Stimulated activated CD4-positive, alpha-beta T cell treated with anti-CD3 and anti-CD28 coated beads, TNF-alpha, amount 100 ng/mL, for 1 hour (primary cell): ENCODE data around the gene NCKAP5.
"Not testable (repeated sequence)": the region's sequence is repeated elsewhere in the genome, so short reads cannot be mapped to it uniquely, and the experiment has no call there.

Experiments
- DNase-seq, 3 donors: peaks; one replicate each; pipeline ENCODE4 v3.0.0-alpha.2; 2020; ENCODE audit warnings: low read depth in 3 of 3, low spot score in 1 of 3

Gene NCKAP5

GRCh38 chr2:133231264-133231663 is 337.0 kb downstream of the NCKAP5 start:
- no peak for DNase-seq

DNA sequence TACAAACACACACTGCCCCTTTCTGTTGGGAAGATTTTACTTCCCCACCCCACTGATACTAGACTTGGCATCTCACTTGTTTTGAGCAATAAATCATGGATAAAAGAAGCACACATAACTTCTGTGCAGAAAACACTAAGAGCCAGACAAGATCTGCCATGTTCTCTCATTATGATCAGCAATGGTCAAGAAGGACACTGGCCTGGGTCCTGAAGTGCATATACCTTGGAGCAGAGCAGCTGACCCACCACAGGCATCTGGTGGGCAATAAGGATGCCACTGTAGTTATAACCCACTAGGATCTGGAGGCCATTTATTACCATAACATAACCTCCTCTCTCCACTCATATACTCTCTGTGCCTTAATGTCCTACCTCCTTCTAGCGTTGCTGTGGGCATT is 338.3 kb downstream of the NCKAP5 start:
- no peak for DNase-seq

DNA sequence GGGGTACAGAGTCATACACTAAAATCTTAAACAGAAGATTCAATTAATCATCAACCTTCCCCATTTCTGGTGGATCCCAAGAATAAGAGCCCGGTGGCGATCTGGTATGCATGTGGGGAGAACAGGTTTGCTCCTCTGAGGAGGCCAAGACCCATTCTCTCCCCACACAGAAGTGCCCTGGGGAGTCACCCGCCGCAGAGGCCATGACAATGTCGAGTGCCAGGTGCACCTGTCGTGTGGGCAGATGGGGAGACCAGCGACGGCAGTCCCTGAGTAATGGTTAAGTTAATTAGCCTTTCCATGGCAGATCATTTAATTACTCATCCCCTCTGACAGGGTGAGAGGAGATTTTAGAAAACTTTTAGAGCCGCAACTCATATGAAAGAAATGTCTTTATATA is 345.0 kb downstream of the NCKAP5 start:
- no peak for DNase-seq

- DNase-seq: no peak
Observed at GRCh38 chr2:133221398-133221797, 346.9 kb downstream of the NCKAP5 start.

DNA sequence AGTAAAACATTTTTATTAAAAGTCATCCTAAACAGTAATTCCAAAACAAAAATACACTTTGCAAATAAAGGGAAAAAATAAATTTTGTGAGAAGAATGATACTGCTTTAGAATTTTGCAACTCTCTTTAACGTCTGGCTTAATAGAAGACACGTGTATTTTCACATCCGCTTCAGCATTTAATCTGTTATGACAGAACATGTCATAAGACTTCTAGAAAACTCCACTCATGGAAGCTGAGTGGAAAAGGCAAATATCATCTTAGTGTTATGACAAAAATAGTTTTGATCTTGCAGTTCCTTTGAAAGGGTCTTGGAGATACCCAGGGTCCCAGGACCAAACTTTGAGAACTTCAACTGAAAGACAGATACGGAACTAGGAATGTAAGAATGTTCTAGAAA is 350.1 kb downstream of the NCKAP5 start:
- no peak for DNase-seq

DNA sequence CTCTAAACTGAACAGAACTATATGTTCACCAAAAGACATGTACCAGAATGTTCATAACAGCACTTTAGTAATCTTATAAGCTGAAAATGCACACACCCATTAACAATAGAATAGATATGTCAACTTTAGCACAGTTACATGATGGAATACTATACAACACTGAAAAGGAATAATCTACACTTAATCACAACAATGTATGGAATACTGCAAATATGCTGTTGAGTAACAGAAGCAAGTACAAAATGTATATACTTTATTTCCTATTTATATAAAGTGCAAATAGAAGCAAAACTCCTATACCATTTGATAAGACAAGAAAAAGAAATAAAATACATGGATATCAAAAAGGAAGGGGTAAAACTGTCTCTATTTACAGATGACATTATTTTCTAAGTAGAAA is 352.8 kb downstream of the NCKAP5 start:
- DNase-seq: no peak

DNA sequence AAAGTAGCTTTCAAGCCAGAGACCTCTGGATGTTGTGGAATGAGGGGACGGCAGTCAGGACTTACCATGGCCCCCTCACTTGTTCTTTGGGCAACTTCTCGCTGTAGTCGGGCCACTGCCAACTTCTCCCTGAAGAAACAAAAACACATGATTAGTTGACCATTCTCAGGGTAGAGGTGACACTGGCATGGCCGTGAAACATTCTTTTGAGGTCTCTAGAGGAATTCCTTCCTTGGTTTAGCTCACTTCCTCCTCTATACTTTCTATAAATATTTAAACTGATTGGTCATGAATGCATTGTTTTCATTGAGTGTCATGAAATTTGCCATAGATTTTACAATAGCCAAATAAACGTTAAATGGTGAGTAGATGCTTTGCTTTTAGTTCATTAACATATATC is 354.6 kb downstream of the NCKAP5 start:
- no peak for DNase-seq

DNA sequence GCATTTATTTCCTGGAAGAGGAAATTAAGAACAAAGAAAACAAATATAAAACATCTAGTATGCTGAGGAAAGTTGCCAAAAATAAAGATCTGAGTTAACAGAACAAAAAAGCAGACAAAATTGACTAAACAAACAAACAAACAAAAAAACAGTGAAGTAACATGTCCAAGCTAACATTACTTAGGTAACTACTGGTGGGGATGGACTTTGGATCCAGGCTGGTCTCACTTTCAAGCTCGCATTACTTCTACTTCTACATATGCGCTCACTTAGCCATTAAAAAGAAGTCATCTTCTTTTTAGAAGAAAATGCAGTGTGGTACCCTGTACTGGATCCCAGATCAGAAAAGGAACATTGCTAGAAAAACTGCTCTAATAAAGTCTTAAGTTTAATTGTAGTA is 358.9 kb downstream of the NCKAP5 start:
- DNase-seq: no peak

DNA sequence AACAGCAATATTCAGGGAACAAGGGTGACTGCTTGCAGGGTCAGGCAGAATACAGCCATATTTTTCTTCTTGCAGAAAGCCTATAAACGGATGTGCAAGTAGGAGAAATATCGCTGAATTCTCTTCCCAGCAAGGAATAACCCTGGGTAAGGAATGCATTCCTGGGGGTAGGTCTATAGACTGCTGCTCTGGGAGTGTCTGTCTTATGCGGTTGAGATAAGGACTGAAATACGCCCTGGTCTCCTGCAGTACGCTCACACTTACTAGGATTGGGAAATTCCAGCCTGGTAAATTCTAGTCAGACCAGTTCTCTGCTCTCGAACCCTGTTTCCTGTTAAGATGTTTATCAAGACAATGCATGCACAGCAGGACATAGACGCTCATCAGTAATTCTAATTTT is 361.6 kb downstream of the NCKAP5 start:
- DNase-seq: not testable (repeated sequence)

DNA sequence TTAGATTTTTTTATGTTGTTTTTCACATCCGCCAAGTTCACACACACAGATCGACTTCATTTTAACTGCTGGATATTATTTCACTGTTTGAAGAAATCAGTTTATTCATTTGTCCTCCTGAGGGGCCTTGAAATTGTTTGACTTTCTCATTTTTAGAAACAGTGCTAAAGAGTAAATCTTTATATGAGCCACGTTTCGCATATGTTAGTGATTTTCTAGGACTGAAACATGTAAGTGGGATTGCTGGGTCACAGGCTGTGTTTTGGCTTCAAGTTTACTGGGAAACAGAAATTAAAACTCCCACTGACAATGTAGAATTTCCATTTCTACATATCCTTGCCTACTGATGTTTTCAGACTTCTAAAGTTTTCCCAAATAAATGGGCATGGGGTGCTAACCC is 363.8 kb downstream of the NCKAP5 start:
- no peak for DNase-seq

DNA sequence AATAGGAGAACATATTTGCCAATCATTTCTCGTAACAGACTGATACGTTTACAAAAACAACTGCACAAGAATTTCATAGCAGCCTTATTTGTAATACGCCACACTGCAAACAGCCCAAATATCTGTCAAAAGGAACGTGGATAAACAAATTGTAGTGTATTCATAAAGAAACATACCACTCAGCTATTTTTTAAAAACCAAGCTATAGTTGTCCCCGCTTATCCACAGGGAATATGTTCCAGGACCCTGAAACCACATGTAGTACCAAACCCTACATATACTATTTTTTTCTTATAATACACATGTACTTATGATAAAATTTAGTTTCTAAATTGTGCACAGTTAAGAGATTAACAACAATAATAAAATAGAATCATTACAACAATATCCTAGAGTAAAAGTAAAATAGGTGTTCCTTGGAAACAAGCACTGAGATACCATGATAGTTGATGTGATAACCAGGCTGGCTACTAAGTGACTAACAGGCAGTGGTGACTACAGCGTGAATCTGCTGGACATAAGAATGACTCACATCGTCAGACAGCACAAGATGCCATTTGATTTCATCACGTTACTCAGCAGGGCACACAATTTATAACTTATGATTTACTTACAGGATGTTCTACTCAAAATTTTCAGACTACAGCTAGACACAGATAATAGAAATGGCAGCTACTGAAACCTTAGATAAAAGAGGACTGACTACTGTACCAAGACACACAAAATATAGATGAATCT is 367.4 kb downstream of the NCKAP5 start:
- DNase-seq: no peak

- DNase-seq: no peak
Observed at GRCh38 chr2:133198678-133199077, 369.6 kb downstream of the NCKAP5 start.

- no peak for DNase-seq
Observed at GRCh38 chr2:133197156-133197555, 371.1 kb downstream of the NCKAP5 start.

DNA sequence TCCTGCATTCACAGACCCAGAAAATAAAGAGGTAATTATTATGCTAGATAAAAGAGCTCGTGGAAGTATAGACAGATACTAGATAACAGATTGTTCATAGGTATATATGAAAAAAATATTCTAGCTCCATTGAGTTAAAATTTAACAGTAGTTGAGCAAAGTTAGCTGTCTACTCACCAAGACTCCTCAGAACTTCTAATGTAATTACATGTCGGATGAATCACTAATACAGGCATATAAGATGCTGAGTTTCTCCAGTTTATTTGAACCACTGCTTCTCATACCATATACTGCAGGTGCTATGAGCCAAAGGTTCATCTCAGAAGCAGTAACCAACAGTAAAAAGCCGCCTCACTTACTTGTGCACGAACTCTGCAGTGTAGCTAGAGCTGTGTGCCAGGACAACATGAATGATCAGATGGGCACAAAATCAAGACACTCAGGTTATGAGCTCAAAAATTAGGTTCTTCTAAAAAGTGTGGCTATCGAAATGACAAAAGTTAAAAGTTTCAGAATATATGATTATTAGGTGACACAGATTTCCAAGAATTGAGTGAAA is 373.4 kb downstream of the NCKAP5 start:
- no peak for DNase-seq

- DNase-seq: no peak
Observed at GRCh38 chr2:133194362-133194655, 374.0 kb downstream of the NCKAP5 start.

DNA sequence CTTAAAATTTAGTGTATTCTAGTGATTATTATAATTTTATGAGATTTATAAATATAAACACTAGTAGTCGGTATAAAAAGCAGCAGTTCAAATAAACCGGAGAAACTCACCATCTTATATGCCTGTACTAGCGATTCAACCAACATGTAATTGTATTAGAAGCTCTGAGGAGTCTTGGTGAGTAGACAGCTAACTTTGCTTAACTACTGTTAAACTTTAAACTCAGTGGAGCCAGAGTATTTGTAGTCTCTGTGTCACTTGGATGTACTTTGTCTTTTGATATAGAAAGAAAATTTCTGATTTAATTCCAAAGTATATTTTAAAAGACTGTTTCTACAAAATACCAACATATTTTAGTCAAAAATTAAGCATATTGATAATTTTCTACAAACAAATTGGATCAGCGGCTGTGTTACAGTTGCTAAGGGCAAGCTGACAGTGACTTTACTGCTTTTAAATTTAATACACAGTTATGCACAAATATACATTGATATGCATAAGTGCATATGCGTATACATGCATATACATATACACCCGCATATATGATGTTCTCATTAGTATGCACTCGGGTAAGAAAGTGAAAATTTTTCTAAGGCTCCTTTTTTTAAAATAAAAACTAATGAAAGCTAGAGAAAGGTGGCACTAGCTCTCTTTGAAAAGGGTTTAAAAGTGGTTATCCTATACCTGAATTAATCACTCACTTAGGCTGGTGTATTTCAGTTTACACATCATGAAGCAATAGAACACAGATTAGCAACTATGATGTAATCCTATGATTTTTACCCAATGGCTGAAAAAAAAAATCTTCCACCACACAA is 374.5 kb downstream of the NCKAP5 start:
- no peak for DNase-seq

GRCh38 chr2:133192028-133192427 is 376.2 kb downstream of the NCKAP5 start:
- no peak for DNase-seq

GRCh38 chr2:133177196-133177595 is 391.1 kb downstream of the NCKAP5 start:
- DNase-seq: no peak

DNA sequence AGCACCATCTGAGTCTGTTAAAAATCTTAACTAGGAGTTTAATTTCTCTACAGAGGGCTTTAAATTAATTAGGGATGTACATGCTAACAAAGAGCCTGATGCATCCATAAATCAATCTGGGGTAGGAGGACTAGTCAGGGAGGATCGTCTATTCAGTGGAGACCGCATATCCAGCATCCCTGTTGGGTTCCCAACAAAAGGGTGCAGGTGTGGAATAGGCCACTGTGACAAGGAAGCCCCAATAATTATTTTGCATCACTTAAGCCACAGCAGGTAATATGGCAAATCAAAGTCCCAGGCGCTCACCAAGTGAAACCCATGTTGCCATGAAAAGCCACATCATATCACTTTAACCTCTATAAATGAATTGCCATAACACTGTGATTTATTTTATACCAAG is 392.3 kb downstream of the NCKAP5 start:
- DNase-seq: no peak

- DNase-seq: no peak
Observed at GRCh38 chr2:133173224-133173623, 395.0 kb downstream of the NCKAP5 start.

DNA sequence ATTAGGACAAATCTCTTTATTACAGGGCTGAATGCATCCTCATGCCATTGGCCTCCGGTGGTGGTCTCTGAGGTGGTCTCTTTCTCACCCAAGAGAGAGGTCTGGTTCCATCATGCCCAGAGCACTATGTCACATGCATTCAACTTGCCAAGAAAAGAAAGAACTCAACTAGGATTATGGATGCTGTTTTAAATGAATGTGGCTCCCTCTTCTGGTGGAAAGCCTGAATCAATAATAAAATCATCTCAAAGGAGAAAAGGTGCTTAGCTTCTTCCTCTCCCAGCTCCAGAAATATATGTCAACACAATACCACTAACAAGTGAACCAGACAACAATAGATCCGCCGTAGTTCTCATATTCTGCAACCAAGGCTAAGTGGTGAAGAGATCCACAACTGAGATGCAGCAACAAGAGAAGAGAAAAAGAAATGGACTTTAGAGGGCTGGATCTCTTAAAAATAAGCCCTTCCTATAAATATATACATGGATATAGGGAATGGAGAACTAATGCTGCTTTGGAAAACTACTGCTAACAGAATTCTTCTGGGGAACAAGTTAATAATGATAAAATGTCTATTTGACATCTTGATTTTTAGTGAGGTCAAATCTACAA is 396.8 kb downstream of the NCKAP5 start:
- no peak for DNase-seq

DNA sequence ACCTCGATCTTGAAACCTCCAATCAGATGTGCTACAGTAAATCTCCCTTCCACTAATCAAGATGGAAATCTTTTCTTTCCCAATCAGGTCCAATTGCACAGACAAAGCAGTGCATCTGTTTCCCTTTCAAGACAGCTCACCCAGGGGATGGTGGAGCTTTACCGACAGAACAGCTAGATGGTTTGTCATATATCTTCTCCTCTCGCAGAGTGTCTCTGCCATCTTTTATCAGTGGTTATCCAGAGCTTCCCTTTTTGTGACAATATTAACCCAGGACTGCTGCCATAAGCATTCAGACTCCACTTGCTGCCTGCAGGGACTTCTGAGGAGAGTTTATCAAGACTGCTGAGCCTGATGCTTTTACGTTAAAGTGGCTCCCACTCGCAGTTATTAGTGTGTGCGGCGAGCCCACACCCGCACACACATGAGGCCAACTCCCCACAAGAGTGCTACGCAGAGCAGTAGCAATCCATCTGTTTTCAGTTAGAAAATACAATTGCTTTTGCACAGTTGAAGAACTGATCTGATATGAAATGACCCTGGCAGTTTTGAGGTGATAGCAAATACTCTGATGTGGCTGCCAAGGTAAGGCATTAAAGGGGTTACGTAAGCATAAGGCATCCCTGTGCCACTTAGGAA is 398.9 kb downstream of the NCKAP5 start:
- DNase-seq: no peak
